ENCODE measurements around the gene ATXN2. TPM values are rescaled to one million over a fixed set of nuclear protein-coding genes. Genes with fewer than 3 reads are reported as not detected.

The ATXN2 gene
- total RNA-seq, 2 experiments from 2014 or later: 36.1 to 81.4 TPM

- H3K27ac ChIP-seq (ENCODE audit: low read depth, low read length, poor library complexity, severe bottlenecking): peak within 1 kb of the TSS; percentile 84
- H3K9me2 ChIP-seq (ENCODE audit: insufficient read depth, low read length): no peaks in the 10 kb centered on the region
- H3K4me1 ChIP-seq (ENCODE audit: insufficient read depth, low read length, poor library complexity, severe bottlenecking): peaks cover 64% of the 10 kb centered on the region
- no peaks in the 10 kb centered on the region for H3K36me3 ChIP-seq (ENCODE audit: insufficient read depth, low read length)
- peak within 1 kb of the TSS; percentile 58; the same call in 1 of the 2 replicates for H2AFZ ChIP-seq (ENCODE audit: low read length)
- peak within 1 kb of the TSS; percentile 90 for H3K4me2 ChIP-seq (ENCODE audit: low read length)
- intact Hi-C loops (cut with micrococcal nuclease; ENCODE audit: unreplicated experiment): loop anchor here (1.0 to 10.0 kb wide), 4 partner anchors 39 to 359 kb away; partner anchors contain the start of genes ACAD10, ALDH2, ATXN2 and BRAP
- TF ChIP-seq CTCF (conservative IDR thresholded peaks at IDR 0.05; ENCODE audit: low read length) (no peak), EZH2phosphoT487 (IDR thresholded peaks at IDR 0.05; ENCODE audit: borderline replicate concordance, low read depth, low read length) (no peak)
- peaks cover 50% of the 10 kb centered on the region for H3K79me2 ChIP-seq (ENCODE audit: insufficient read depth, low read depth, low read length)
- ChIA-PET POLR2A (no interaction called here), CTCF (ENCODE audit: unreplicated experiment) (no interaction called here)
- H3K4me3 ChIP-seq (ENCODE audit: low read depth, low read length, poor library complexity, severe bottlenecking): peak within 1 kb of the TSS; percentile 93
- no TSS peak for BruUV-seq (replicated peaks)
- DNase-seq (ENCODE audit: low spot score): no peak
- H3K9me3 ChIP-seq (ENCODE audit: low read length): no peaks in the 10 kb centered on the region
- H4K20me1 ChIP-seq (ENCODE audit: insufficient read depth, low read length): peaks cover 15% of the 10 kb centered on the region
Measured at GRCh38 chr12:111405859-111406473, 193.1 kb downstream of the ATXN2 start, which contains the start of gene SH2B3. Gene SH2B3, plus strand, starts transcription at chr12:111405923. Its CDS starts 12,223 bp downstream, at chr12:111418146.

GRCh38 chr12:111405149-111405858, 193.8 kb downstream of the ATXN2 start:
- Histone ChIP-seq H4K20me1 (ENCODE audit: insufficient read depth, low read length) (peaks cover 11% of the 10 kb centered on the region), H3K4me3 (ENCODE audit: low read depth, low read length, poor library complexity, severe bottlenecking) (peak overlapping the region; percentile 93), H3K79me2 (ENCODE audit: insufficient read depth, low read depth, low read length) (peaks cover 44% of the 10 kb centered on the region), H3K4me2 (ENCODE audit: low read length) (peak overlapping the region; percentile 90), H2AFZ (ENCODE audit: low read length) (peak overlapping the region; percentile 58; the same call in 1 of the 2 replicates), H3K36me3 (ENCODE audit: insufficient read depth, low read length) (no peaks in the 10 kb centered on the region), H3K9me2 (ENCODE audit: insufficient read depth, low read length) (no peaks in the 10 kb centered on the region), H3K4me1 (ENCODE audit: insufficient read depth, low read length, poor library complexity, severe bottlenecking) (peaks cover 57% of the 10 kb centered on the region), H3K9me3 (ENCODE audit: low read length) (no peaks in the 10 kb centered on the region), H3K27ac (ENCODE audit: low read depth, low read length, poor library complexity, severe bottlenecking) (peak overlapping the region; percentile 84)
- CTCF ChIA-PET (ENCODE audit: unreplicated experiment): interaction anchor here (1.5 to 3.3 kb wide), 2 partner anchors 40 to 46 kb away, joined by 6 to 22 read pairs; no protein-coding TSS in a partner anchor
- TF ChIP-seq EZH2phosphoT487 (IDR thresholded peaks at IDR 0.05; ENCODE audit: borderline replicate concordance, low read depth, low read length) (no peak), CTCF (conservative IDR thresholded peaks at IDR 0.05; ENCODE audit: low read length) (peak; percentile 74)
- BruUV-seq (replicated peaks): no TSS peak
- intact Hi-C loops (cut with micrococcal nuclease; ENCODE audit: unreplicated experiment): loop anchor here (1.0 to 10.0 kb wide), 4 partner anchors 40 to 359 kb away; partner anchors contain the start of genes ACAD10, ALDH2, ATXN2 and BRAP
- POLR2A ChIA-PET: interaction anchor here (1.0 to 2.8 kb wide), 6 partner anchors 8 to 46 kb away, joined by 3 to 16 read pairs (median 6); no protein-coding TSS in a partner anchor
- peak; percentile 98 for DNase-seq (ENCODE audit: low spot score)
